ENCODE results near the gene FAM47A.

Gene FAM47A

DNA sequence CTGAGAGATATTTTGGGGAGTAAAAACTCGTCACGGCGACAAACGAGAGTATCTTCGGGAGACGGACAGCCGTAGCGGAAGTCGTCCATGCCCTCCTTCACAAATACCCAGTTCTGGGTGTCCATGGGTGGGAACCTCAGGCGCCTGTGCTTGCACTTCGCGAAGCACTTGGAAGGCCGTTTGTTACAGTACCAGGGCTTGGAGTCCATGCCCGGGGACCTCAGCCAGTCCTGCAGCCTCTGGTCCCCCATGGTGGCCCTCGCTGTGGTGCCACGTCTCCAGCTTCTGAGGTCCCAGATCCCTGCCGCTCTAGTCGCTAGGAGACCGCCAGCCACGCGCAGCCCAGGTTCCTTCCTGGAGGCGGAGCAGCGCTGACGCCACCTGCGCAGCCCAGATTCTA lies at the start of gene FAM47A:
Gene FAM47A (minus strand): TSS at position 287 of the 400 bp plus-strand sequence. CDS start 36 bp downstream, at position 251.
- FAIRE-seq, result no peak

GRCh38 chrX:34147345-34147744 lies 15.2 kb upstream of the FAM47A start:
- FAIRE-seq, result no peak

GRCh38 chrX:34146906-34147305 lies 14.8 kb upstream of the FAM47A start:
- FAIRE-seq, result no peak

DNA sequence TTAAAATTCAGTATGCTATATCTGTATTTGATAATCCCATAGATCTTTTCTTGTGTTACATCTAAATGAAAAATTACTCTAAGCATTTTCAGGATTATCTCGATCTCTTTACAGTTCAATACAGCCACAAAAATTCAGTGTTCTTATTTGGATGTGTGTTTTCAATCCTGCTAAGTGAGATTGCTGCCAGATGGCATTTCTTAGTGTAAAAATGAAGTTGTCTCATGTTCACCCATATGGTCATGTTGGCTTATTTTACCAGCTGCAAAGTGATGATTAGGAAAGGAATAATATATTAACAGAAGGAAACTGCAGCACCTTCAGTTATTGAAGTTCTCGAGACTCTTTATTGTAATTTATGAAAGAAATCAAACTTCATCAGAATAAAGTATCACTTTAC lies 12.1 kb upstream of the FAM47A start:
- no peak for FAIRE-seq

DNA sequence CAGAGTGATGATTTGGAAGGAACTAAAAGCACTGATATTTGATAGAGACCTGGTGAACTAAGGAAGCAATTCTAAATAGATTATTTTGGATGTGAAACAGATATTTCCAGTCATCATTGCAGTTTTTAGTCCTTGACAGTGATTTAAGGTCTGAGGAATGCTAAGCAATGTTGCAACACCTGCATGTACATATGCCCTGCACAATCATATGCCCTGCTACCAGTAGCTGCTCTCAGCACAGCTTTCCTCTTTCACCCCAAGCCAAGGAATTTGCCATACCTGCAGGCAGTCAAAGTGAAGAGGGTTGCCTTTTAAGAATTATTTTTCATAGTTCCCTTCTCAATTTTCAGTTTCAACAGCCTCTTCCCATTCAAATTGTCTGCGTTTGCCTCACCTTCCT lies 8.7 kb upstream of the FAM47A start:
- FAIRE-seq, result no peak

DNA sequence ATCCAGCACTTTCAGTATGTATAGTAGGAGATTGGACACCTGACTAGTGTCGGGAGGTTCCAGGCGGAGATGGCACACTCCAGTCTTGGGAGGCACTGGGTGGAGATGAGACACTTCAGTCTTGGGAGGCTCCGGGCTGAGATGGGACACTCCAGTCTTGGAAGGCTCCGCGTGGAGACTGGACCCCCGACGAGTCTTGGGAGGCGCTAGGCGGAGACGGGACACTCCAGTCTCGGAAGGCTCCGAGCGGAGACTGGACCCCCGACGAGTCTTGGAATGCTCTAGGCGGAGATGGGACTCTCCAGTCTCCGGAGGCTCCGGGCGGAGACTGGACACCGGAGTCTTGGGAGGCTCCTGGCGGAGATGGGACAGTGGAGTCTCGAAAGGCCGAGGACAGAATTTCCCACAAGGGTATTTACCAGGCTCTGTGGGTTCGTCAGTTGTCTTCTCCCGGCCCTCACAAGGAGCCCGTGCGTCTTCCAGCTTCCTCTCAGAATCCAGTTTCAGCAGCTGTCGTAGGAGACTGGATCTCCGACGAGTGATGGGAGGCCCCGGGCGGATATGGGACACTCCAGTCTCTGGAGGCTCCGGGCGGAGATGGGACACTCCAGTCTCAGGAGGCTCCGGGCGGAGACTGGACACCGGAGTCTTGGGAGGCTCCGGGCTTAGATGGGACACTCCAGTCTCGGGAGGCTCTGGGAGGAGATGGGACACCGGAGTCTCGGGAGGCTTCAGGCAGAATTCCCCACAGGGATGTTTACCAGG lies 952 bp downstream of the FAM47A start:
- no peak for FAIRE-seq

- no peak for FAIRE-seq
Measured at GRCh38 chrX:34130501-34130900, 1.6 kb downstream of the FAM47A start.

DNA sequence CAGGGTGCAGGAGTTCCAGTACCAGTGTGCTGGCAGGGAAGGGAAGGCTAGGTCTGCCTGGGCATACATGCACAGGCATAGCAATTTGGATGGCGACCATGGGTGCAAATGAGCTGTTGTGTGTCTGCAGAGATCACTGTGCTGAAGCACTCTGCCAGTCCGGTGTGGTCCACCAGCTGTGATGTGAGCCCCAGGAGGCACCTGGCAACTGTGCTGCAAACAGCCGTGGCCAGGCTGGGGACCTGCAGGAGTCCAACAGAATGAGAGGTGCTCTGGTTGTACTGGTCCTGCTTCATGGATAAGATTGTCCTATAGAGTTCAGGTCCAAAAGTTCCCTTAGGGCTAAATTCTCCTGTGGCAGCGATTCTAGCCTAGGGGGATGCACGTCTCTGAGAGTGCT lies 6.1 kb downstream of the FAM47A start:
- FAIRE-seq, result no peak

DNA sequence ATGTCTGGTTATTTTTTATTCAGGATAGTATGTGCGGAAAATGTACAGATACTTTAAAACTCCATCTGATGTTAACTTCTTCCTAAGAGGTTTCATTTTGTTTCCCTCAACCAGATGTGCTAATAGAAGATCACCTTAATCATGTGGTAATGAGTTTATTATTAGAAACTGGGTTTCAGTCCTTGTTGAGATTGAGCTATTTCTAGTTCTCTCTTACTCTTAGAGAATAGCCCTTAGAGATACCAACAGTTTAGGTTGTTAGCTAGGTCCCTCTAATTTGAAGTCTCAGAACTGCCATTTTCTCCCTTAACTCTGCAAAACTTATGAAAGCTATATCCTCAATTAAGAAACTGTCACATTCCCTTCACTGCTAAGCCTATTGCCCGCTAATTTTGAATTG lies 13.0 kb downstream of the FAM47A start:
- no peak for FAIRE-seq

- no peak for FAIRE-seq
Measured at GRCh38 chrX:34112459-34112858, 19.7 kb downstream of the FAM47A start.

Measured in endometrium (tissue), 2 donors.